Caco-2 (cell line): ENCODE measurements around the gene SGK2. TPM values are rescaled to one million over a fixed set of nuclear protein-coding genes. Genes with fewer than 3 reads are reported as not detected.
A peak's percentile ranks its signal among the peaks of the same experiment; 100 is the strongest.

Experiments used
- BruUV-seq: library from RNA; stranded (reverse); fragments of 400-500 nt; replicated peaks from 2 replicates; lab custom pipeline; 2021; lab: Mats Ljungman, UMichigan
- CTCF ChIA-PET: fragments of 300-600 bp; sonication (Branson Sonifier 250); formaldehyde crosslinking; loops from one replicate; lab custom pipeline; 2022; ENCODE audit warnings: antibody characterized with exemption; lab: Charles Lee
- POLR2A ChIA-PET: fragments of 300-600 bp; sonication (Branson Sonifier 250); formaldehyde crosslinking; loops from one replicate; lab custom pipeline; 2022; ENCODE audit warnings: antibody characterized with exemption; lab: Charles Lee
- DNase-seq, 2 experiments: peaks; one replicate each; pipeline versions ENCODE4 v3.0.0 to v3.0.0-alpha.2; 2020 to 2022
- H3K27me3 ChIP-seq: replicated peaks from 2 replicates; pipeline ENCODE4 v1.6.0; 2011; ENCODE audit warnings: low read length; ENCODE audit not compliant: control insufficient read depth, insufficient read depth
- H3K36me3 ChIP-seq: 2 replicates; pipeline ENCODE4 v1.5.1; 2011; ENCODE audit warnings: low read length; ENCODE audit not compliant: control insufficient read depth, insufficient read depth
- H3K4me1 ChIP-seq: fragments of 250-450 bp; sonication (Bioruptor Pico); 2 replicates; pipeline ENCODE4 v1.5.1; 2020; ENCODE audit warnings: mild to moderate bottlenecking
- H3K4me3 ChIP-seq: 2 replicates; pipeline ENCODE4 v1.5.1; 2011; ENCODE audit warnings: low read depth, mild to moderate bottlenecking, control low read depth, low read length
- H3K9me3 ChIP-seq: fragments of 250-450 bp; sonication (Bioruptor Pico); 2 replicates; pipeline ENCODE4 v1.5.1; 2020; ENCODE audit warnings: mild to moderate bottlenecking, moderate library complexity
- H3K27ac Mint-ChIP-seq: one replicate; pipeline ENCODE4 v1.8.0; 2022; ENCODE audit warnings: mixed read lengths; ENCODE audit not compliant: unreplicated experiment
- H3K27me3 Mint-ChIP-seq: one replicate; pipeline ENCODE4 v1.8.0; 2022; ENCODE audit warnings: mixed read lengths; ENCODE audit not compliant: insufficient read depth, unreplicated experiment
- H3K36me3 Mint-ChIP-seq: one replicate; pipeline ENCODE4 v1.8.0; 2022; ENCODE audit warnings: mild to moderate bottlenecking, mixed read lengths; ENCODE audit not compliant: insufficient read depth, unreplicated experiment
- H3K4me1 Mint-ChIP-seq: one replicate; pipeline ENCODE4 v1.8.0; 2022; ENCODE audit warnings: low read depth, mixed read lengths; ENCODE audit not compliant: unreplicated experiment
- H3K4me3 Mint-ChIP-seq: one replicate; pipeline ENCODE4 v1.8.0; 2022; ENCODE audit warnings: mild to moderate bottlenecking, moderate library complexity, mixed read lengths; ENCODE audit not compliant: unreplicated experiment
- H3K9me3 Mint-ChIP-seq: one replicate; pipeline ENCODE4 v1.8.0; 2022; ENCODE audit warnings: mixed read lengths; ENCODE audit not compliant: unreplicated experiment
- CTCF ChIP-seq, 2 experiments: fragments of 200-600 bp in 1 of 2; IDR thresholded peaks; 1 replicate in 1 of 2; 2 replicates in 1 of 2; pipeline versions ENCODE4 v1.5.1 to v1.8.0; 2011 to 2022; ENCODE audit warnings: antibody characterized with exemption in 1 of 2, control low read depth in 1 of 2, inconsistent platforms in 1 of 2, low read depth in 1 of 2, low read length in 1 of 2, mild to moderate bottlenecking in 1 of 2, moderate library complexity in 1 of 2; ENCODE audit not compliant: insufficient read depth in 1 of 2, severe bottlenecking in 1 of 2, unreplicated experiment in 1 of 2
- intact Hi-C: fragments of 100-400 bp; cut with micrococcal nuclease; formaldehyde crosslinking; loops from one replicate; pipeline ENCODE4 v1.10.0; 2022; ENCODE audit not compliant: unreplicated experiment
- total RNA-seq: library from RNA; stranded (reverse); gene quantifications from 2 replicates; pipeline ENCODE4 v1.2.3, GENCODE V29; 2022

The SGK2 gene
- total RNA-seq, 1 experiment from 2014 or later = 5.2 TPM

- no peaks in the 10 kb centered on the region for H3K9me3 ChIP-seq
- intact Hi-C loops = no loop called here
- Mint-ChIP-seq H3K27ac (no peak overlapping the region), H3K27me3 (no peaks in the 10 kb centered on the region), H3K4me1 (peaks cover 11% of the 10 kb centered on the region), H3K4me3 (no peak overlapping the region), H3K36me3 (peaks cover under 1% of the 10 kb centered on the region), H3K9me3 (no peaks in the 10 kb centered on the region)
- no peak overlapping the region for H3K4me3 ChIP-seq
- H3K36me3 ChIP-seq = no peaks in the 10 kb centered on the region
- H3K4me1 ChIP-seq = peaks cover 26% of the 10 kb centered on the region
- ChIA-PET POLR2A (no interaction called here), CTCF (interaction anchor here (0.6 kb wide), 1 partner anchor 16 kb away, joined by 3 read pairs; no protein-coding TSS in a partner anchor)
- no TSS peak for BruUV-seq
- DNase-seq = no peak
- TF ChIP-seq CTCF (IDR thresholded peaks at IDR 0.05; ENCODE audit: insufficient read depth in 1 of 2, low read depth in 1 of 2, low read length in 1 of 2, severe bottlenecking in 1 of 2, unreplicated experiment in 1 of 2) = no peak
- H3K27me3 ChIP-seq = no peaks in the 10 kb centered on the region
Measured at GRCh38 chr20:43554369-43554768, 4.5 kb upstream of the SGK2 start.

GRCh38 chr20:43559147-43559987, 540 bp downstream of the SGK2 start:
- ChIA-PET POLR2A (interaction anchor here (0.7 to 1.5 kb wide), 5 partner anchors 12 to 102 kb away, joined by 3 to 13 read pairs (median 6); partner anchors contain the start of gene IFT52), CTCF (interaction anchor here (0.5 to 1.5 kb wide), 11 partner anchors 9 to 342 kb away, joined by 3 to 32 read pairs (median 5); partner anchors contain the start of gene IFT52)
- Mint-ChIP-seq H3K36me3 (peaks cover 4% of the 10 kb centered on the region), H3K27me3 (no peaks in the 10 kb centered on the region), H3K4me3 (peak overlapping the region; percentile 15), H3K27ac (peak overlapping the region; percentile 10), H3K9me3 (no peaks in the 10 kb centered on the region), H3K4me1 (peaks cover 17% of the 10 kb centered on the region)
- Histone ChIP-seq H3K36me3 (no peaks in the 10 kb centered on the region), H3K4me1 (peaks cover 30% of the 10 kb centered on the region), H3K4me3 (no peak overlapping the region), H3K27me3 (no peaks in the 10 kb centered on the region), H3K9me3 (no peaks in the 10 kb centered on the region)
- BruUV-seq = TSS peak; percentile 74
- no peak for TF ChIP-seq CTCF (IDR thresholded peaks at IDR 0.05; ENCODE audit: insufficient read depth in 1 of 2, low read depth in 1 of 2, low read length in 1 of 2, severe bottlenecking in 1 of 2, unreplicated experiment in 1 of 2)
- DNase-seq = peak in 1 of 2 experiments; percentile 34
- intact Hi-C loops = loop anchor here (2.0 to 5.0 kb wide), 2 partner anchors 21 to 133 kb away; no protein-coding TSS in a partner anchor

GRCh38 chr20:43560974-43561373, 2.1 kb downstream of the SGK2 start:
- no peak for TF ChIP-seq CTCF (IDR thresholded peaks at IDR 0.05; ENCODE audit: insufficient read depth in 1 of 2, low read depth in 1 of 2, low read length in 1 of 2, severe bottlenecking in 1 of 2, unreplicated experiment in 1 of 2)
- H3K27me3 ChIP-seq = no peaks in the 10 kb centered on the region
- no peaks in the 10 kb centered on the region for H3K36me3 ChIP-seq
- peaks cover 4% of the 10 kb centered on the region for H3K36me3 Mint-ChIP-seq
- H3K27me3 Mint-ChIP-seq = no peaks in the 10 kb centered on the region
- no peaks in the 10 kb centered on the region for H3K9me3 Mint-ChIP-seq
- CTCF ChIA-PET = interaction anchor here (0.7 kb wide), 1 partner anchor 11 kb away, joined by 6 read pairs; no protein-coding TSS in a partner anchor
- H3K4me1 Mint-ChIP-seq = peaks cover 17% of the 10 kb centered on the region
- H3K4me3 ChIP-seq = no peak overlapping the region
- H3K4me3 Mint-ChIP-seq = no peak overlapping the region
- intact Hi-C loops = no loop called here
- no peak overlapping the region for H3K27ac Mint-ChIP-seq
- peaks cover 30% of the 10 kb centered on the region for H3K4me1 ChIP-seq
- POLR2A ChIA-PET = no interaction called here
- no TSS peak for BruUV-seq
- DNase-seq = peak in 1 of 2 experiments; percentile 37
- H3K9me3 ChIP-seq = no peaks in the 10 kb centered on the region
